Keratinocyte (primary cell): ENCODE data around the gene R3HDM2. TPM values are rescaled to one million over a fixed set of nuclear protein-coding genes. Genes with fewer than 3 reads are reported as not detected.

Experiments used
- DNase-seq: peaks from one replicate; pipeline ENCODE4 v3.0.0-alpha.2; 2011; ENCODE audit warnings: low read depth, missing footprints, low spot score
- FAIRE-seq: peaks from 2 replicates; lab custom pipeline; 2011; peaks lifted over from hg19 to GRCh38; lab: Jason Lieb, UNC
- H2AFZ ChIP-seq: 2 replicates; pipeline ENCODE4 v1.6.0; 2012; ENCODE audit warnings: low read length, control low read depth, inconsistent platforms; ENCODE audit not compliant: control insufficient read depth
- H3K27ac ChIP-seq: 2 replicates; pipeline ENCODE4 v1.5.1; 2011; ENCODE audit warnings: low read length; ENCODE audit not compliant: control insufficient read depth, insufficient read depth
- H3K27me3 ChIP-seq: 3 replicates; pipeline ENCODE4 v1.6.0; 2011; ENCODE audit warnings: low read length; ENCODE audit not compliant: control insufficient read depth, insufficient read depth; ENCODE audit errors: extremely low read depth
- H3K36me3 ChIP-seq, 2 experiments: 2 replicates in 1 of 2; 3 replicates in 1 of 2; pipeline ENCODE4 v1.5.1; 2011; ENCODE audit warnings: low read length in 2 of 2, mild to moderate bottlenecking in 1 of 2; ENCODE audit not compliant: control insufficient read depth in 2 of 2, insufficient read depth in 2 of 2; ENCODE audit errors: extremely low read depth in 1 of 2
- H3K4me1 ChIP-seq: 3 replicates; pipeline ENCODE4 v1.5.1; 2011; ENCODE audit warnings: low read length; ENCODE audit not compliant: control insufficient read depth, insufficient read depth; ENCODE audit errors: extremely low read depth
- H3K4me2 ChIP-seq: 3 replicates; pipeline ENCODE4 v1.6.0; 2011; ENCODE audit warnings: low read depth, low read length; ENCODE audit not compliant: control insufficient read depth, insufficient read depth; ENCODE audit errors: extremely low read depth
- H3K4me3 ChIP-seq, 3 experiments: fragments of 200-600 bp in 1 of 3; sonication (generic) in 1 of 3; 2 replicates in 2 of 3; 3 replicates in 1 of 3; pipeline ENCODE4 v1.5.1; 2011 to 2016; ENCODE audit warnings: low read length in 3 of 3, mild to moderate bottlenecking in 3 of 3, control low read depth in 2 of 3, inconsistent platforms in 1 of 3, low read depth in 1 of 3, mixed read lengths in 1 of 3, mixed run types in 1 of 3, moderate library complexity in 1 of 3; ENCODE audit not compliant: control insufficient read depth in 2 of 3, insufficient read depth in 2 of 3; ENCODE audit errors: extremely low read depth in 1 of 3
- H3K79me2 ChIP-seq: 2 replicates; pipeline ENCODE4 v1.6.0; 2012; ENCODE audit warnings: low read length; ENCODE audit not compliant: control insufficient read depth, insufficient read depth
- H3K9ac ChIP-seq: 3 replicates; pipeline ENCODE4 v1.6.0; 2011; ENCODE audit warnings: low read length; ENCODE audit not compliant: control insufficient read depth, insufficient read depth; ENCODE audit errors: extremely low read depth
- H3K9me1 ChIP-seq: 3 replicates; pipeline ENCODE4 v1.6.0; 2011; ENCODE audit warnings: low read length; ENCODE audit not compliant: control insufficient read depth, insufficient read depth; ENCODE audit errors: extremely low read depth
- H3K9me3 ChIP-seq: 2 replicates; pipeline ENCODE4 v1.5.1; 2012; ENCODE audit warnings: low read depth, low read length; ENCODE audit not compliant: control insufficient read depth
- H4K20me1 ChIP-seq: 3 replicates; pipeline ENCODE4 v1.6.0; 2011; ENCODE audit warnings: low read length; ENCODE audit not compliant: control insufficient read depth, insufficient read depth; ENCODE audit errors: extremely low read depth
- EZH2 ChIP-seq: IDR thresholded peaks from one replicate; pipeline ENCODE4 v1.6.1; 2012; ENCODE audit warnings: inconsistent platforms, mild to moderate bottlenecking, low read length, moderate library complexity
- dilution Hi-C: fragments of 300-500 bp; cut with MboI; formaldehyde crosslinking; loops from one replicate; pipeline ENCODE4 v1.7.0; 2020; ENCODE audit warnings: low sequenced_read_pairs; ENCODE audit not compliant: extremely low pct_ligation_motif_present
- polyA plus RNA-seq, 5 experiments: library from polyadenylated mRNA; depleted of rRNA in 3 of 5; stranded (reverse) in 3 of 5; stranded (forward) in 1 of 5; unstranded in 1 of 5; fragments of >200 nt; gene quantifications; 1 replicate in 1 of 5; 2 replicates in 3 of 5; 3 replicates in 1 of 5; pipeline versions ENCODE4 v1.2.1 to v1.2.3, GENCODE V29; 2011 to 2012; ENCODE audit warnings: missing spikeins in 2 of 5, low read depth in 1 of 5, low replicate concordance in 1 of 5
- TF ChIP-seq, protein P1 (sequence below), 3 experiments: IDR thresholded peaks in 1 of 3; conservative IDR thresholded peaks in 1 of 3; optimal IDR thresholded peaks in 1 of 3; 2 replicates in 2 of 3; 3 replicates in 1 of 3; pipeline versions ENCODE3 to v1.5.1; 2011; ENCODE audit warnings: low read length in 3 of 3, mild to moderate bottlenecking in 3 of 3, moderate library complexity in 2 of 3, control low read depth in 1 of 3, inconsistent platforms in 1 of 3; ENCODE audit not compliant: insufficient read depth in 2 of 3; ENCODE audit errors: extremely low read depth in 1 of 3

Gene R3HDM2
- polyA plus RNA-seq, 1 donor (not counting 4 experiments of a cell fraction or from before 2014, with no cell fraction given), result 11.1 TPM

GRCh38 chr12:57456737-57457490 lies 26.1 kb upstream of the R3HDM2 start:
- TF ChIP-seq, protein P1, sequence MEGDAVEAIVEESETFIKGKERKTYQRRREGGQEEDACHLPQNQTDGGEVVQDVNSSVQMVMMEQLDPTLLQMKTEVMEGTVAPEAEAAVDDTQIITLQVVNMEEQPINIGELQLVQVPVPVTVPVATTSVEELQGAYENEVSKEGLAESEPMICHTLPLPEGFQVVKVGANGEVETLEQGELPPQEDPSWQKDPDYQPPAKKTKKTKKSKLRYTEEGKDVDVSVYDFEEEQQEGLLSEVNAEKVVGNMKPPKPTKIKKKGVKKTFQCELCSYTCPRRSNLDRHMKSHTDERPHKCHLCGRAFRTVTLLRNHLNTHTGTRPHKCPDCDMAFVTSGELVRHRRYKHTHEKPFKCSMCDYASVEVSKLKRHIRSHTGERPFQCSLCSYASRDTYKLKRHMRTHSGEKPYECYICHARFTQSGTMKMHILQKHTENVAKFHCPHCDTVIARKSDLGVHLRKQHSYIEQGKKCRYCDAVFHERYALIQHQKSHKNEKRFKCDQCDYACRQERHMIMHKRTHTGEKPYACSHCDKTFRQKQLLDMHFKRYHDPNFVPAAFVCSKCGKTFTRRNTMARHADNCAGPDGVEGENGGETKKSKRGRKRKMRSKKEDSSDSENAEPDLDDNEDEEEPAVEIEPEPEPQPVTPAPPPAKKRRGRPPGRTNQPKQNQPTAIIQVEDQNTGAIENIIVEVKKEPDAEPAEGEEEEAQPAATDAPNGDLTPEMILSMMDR (optimal IDR thresholded peaks at IDR 0.05 in 1 of 3, IDR thresholded peaks at IDR 0.05 in 1 of 3, conservative IDR thresholded peaks at IDR 0.05 in 1 of 3; ENCODE audit: extremely low read depth in 1 of 3, insufficient read depth in 2 of 3, low read length in 3 of 3), result no peak
- TF ChIP-seq EZH2, result no peak
- Histone ChIP-seq H3K4me2 (no peak overlapping the region), H3K9me1 (no peaks in the 10 kb centered on the region), H3K27me3 (peaks cover 10% of the 10 kb centered on the region), H3K9ac (no peak overlapping the region), H3K4me1 (peaks cover 40% of the 10 kb centered on the region), H2AFZ (no peak overlapping the region), H3K79me2 (no peaks in the 10 kb centered on the region), H3K36me3 (no peaks in the 10 kb centered on the region), H3K9me3 (no peaks in the 10 kb centered on the region), H3K27ac (no peak overlapping the region), H4K20me1 (no peaks in the 10 kb centered on the region), H3K4me3 (no peak overlapping the region)
- dilution Hi-C loops, result no loop called here
- DNase-seq (no peak), FAIRE-seq (no peak)

- Histone ChIP-seq H3K79me2 (no peaks in the 10 kb centered on the region), H3K27ac (no peak overlapping the region), H3K27me3 (peaks cover 14% of the 10 kb centered on the region), H3K4me2 (peak overlapping the region; percentile 71), H3K36me3 (no peaks in the 10 kb centered on the region), H2AFZ (peak overlapping the region; percentile 48), H3K4me1 (peaks cover 37% of the 10 kb centered on the region), H3K9me1 (no peaks in the 10 kb centered on the region), H3K9ac (no peak overlapping the region), H3K9me3 (no peaks in the 10 kb centered on the region), H3K4me3 (peak overlapping the region in 1 of 3 experiments; percentile 39), H4K20me1 (no peaks in the 10 kb centered on the region)
- no peak for TF ChIP-seq EZH2
- TF ChIP-seq, protein P1 (optimal IDR thresholded peaks at IDR 0.05 in 1 of 3, IDR thresholded peaks at IDR 0.05 in 1 of 3, conservative IDR thresholded peaks at IDR 0.05 in 1 of 3; ENCODE audit: extremely low read depth in 1 of 3, insufficient read depth in 2 of 3, low read length in 3 of 3), result peak; percentile 78 to 87 (median 87)
- dilution Hi-C loops, result no loop called here
- DNase-seq (no peak), FAIRE-seq (no peak)
Observed at GRCh38 chr12:57456145-57456700, 25.4 kb upstream of the R3HDM2 start.
